Ishikawa (cell line): ENCODE results near the gene PDZD2.

ENCODE experiments used
- CEBPB ChIP-seq: IDR thresholded peaks from 2 replicates; pipeline ENCODE4 v1.6.1; 2012
- CREB1 ChIP-seq: IDR thresholded peaks from 2 replicates; pipeline ENCODE4 v1.6.1; 2012; ENCODE audit warnings: low read depth
- EGR1 ChIP-seq: IDR thresholded peaks from 2 replicates; pipeline ENCODE4 v1.6.1; 2012
- EP300 ChIP-seq: IDR thresholded peaks from 2 replicates; pipeline ENCODE4 v1.6.1; 2012; ENCODE audit warnings: borderline replicate concordance
- FOXM1 ChIP-seq: IDR thresholded peaks from 2 replicates; pipeline ENCODE4 v1.6.1; 2012; ENCODE audit warnings: low read depth, borderline replicate concordance
- MAX ChIP-seq: IDR thresholded peaks from 2 replicates; pipeline ENCODE4 v1.6.1; 2012
- RAD21 ChIP-seq: IDR thresholded peaks from 2 replicates; pipeline ENCODE4 v1.6.1; 2012; ENCODE audit warnings: low read depth
- TAF1 ChIP-seq: IDR thresholded peaks from 2 replicates; pipeline ENCODE4 v1.6.1; 2012; ENCODE audit warnings: low read depth, mild to moderate bottlenecking
- TCF12 ChIP-seq: IDR thresholded peaks from 2 replicates; pipeline ENCODE4 v1.6.1; 2012; ENCODE audit warnings: low read depth
- TEAD4 ChIP-seq: IDR thresholded peaks from 2 replicates; pipeline ENCODE4 v1.6.1; 2012
- USF1 ChIP-seq: IDR thresholded peaks from 2 replicates; pipeline ENCODE4 v1.6.1; 2012
- YY1 ChIP-seq: IDR thresholded peaks from 2 replicates; pipeline ENCODE4 v1.6.1; 2012; ENCODE audit warnings: low read depth
- ZBTB7A ChIP-seq: IDR thresholded peaks from 2 replicates; pipeline ENCODE4 v1.6.1; 2012; ENCODE audit warnings: low read depth
- TF ChIP-seq, protein P1 (sequence below): IDR thresholded peaks from 2 replicates; pipeline ENCODE4 v1.6.1; 2012; ENCODE audit warnings: low read depth, mild to moderate bottlenecking

DNA sequence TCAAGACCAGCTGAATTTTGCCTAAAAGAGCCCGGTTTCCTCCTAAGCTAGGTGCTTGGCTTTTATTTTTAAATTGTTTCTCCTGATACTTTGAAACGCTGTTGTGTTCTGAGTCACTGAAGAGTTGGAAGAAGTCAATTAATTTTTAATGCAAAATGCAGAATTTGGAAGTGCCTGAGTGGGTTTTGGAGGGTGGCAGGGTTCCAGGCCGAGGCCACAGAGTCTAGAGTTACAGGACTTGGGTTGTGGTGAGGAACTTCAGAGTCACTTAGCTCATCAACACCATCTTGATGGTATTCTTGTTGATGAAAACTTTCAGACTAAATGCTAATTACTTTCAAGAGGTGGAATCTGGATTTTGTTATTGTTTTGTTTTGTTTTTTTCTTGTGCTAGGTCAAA is 130.6 kb downstream of the PDZD2 start:
- no peak for TF ChIP-seq TCF12
- TF ChIP-seq USF1 = no peak
- no peak for TF ChIP-seq EP300
- TF ChIP-seq TEAD4 = no peak
- TF ChIP-seq, protein P1, sequence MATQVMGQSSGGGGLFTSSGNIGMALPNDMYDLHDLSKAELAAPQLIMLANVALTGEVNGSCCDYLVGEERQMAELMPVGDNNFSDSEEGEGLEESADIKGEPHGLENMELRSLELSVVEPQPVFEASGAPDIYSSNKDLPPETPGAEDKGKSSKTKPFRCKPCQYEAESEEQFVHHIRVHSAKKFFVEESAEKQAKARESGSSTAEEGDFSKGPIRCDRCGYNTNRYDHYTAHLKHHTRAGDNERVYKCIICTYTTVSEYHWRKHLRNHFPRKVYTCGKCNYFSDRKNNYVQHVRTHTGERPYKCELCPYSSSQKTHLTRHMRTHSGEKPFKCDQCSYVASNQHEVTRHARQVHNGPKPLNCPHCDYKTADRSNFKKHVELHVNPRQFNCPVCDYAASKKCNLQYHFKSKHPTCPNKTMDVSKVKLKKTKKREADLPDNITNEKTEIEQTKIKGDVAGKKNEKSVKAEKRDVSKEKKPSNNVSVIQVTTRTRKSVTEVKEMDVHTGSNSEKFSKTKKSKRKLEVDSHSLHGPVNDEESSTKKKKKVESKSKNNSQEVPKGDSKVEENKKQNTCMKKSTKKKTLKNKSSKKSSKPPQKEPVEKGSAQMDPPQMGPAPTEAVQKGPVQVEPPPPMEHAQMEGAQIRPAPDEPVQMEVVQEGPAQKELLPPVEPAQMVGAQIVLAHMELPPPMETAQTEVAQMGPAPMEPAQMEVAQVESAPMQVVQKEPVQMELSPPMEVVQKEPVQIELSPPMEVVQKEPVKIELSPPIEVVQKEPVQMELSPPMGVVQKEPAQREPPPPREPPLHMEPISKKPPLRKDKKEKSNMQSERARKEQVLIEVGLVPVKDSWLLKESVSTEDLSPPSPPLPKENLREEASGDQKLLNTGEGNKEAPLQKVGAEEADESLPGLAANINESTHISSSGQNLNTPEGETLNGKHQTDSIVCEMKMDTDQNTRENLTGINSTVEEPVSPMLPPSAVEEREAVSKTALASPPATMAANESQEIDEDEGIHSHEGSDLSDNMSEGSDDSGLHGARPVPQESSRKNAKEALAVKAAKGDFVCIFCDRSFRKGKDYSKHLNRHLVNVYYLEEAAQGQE = no peak
- no peak for TF ChIP-seq MAX
- no peak for TF ChIP-seq FOXM1
- TF ChIP-seq CREB1 = no peak
- TF ChIP-seq TAF1 = no peak
- TF ChIP-seq YY1 = no peak
- no peak for TF ChIP-seq CEBPB
- TF ChIP-seq EGR1 = no peak
- no peak for TF ChIP-seq ZBTB7A
- TF ChIP-seq RAD21 = no peak
